ENCODE results near the gene SGCA. TPM values are rescaled to one million over a fixed set of nuclear protein-coding genes. Genes with fewer than 3 reads are reported as not detected.

SGCA gene
- total and polyA plus RNA-seq, 9 of the 15 experiments (the other 6 are each of a cell fraction or from before 2014, with no cell fraction given): not detected

DNA sequence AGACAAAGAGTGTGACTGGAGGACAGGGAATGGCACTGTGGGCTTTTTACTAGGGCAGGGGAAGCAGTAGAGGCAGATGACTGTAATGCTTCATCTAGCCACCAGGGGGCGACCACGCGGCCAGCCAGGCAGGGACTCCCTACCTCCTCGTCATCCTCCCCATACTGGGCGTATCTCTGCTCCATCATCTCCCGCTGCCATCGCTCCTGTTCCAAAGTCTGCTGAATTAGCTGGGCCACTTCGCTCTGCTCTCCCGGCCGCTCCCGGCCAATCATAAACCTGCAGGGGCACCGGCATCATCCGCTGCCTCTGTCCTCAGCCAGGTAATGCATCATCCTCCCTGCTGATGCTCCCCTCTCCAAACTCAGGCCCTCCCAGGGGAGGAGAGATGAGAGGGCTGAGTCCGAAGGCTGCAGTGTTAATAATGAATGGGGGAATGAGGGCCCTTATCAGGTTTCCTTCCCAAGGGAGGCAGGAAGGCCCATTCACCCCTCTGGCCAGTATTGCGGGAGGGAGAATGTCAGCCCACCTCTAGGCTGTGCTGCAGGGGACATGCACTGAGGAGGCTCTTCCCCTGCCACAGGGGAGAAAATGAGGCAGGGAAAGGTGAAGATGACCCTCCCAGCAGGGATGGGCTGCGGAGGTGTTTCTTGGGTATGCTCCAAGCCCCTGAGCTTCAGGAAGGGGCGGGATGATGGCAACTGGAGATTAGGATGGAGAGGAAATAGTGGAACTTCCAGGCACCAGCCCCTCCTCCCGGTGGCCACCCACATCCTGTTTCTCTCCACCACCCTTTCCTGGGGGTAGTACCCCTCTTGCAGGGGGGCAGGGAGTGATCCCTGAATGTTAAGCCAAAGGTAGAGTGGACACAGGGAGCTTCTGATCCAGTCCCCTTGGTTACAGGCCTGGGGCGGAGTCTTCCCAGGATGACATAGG, 25.6 kb upstream of the SGCA start (continued):
- TF ChIP-seq, protein P1, sequence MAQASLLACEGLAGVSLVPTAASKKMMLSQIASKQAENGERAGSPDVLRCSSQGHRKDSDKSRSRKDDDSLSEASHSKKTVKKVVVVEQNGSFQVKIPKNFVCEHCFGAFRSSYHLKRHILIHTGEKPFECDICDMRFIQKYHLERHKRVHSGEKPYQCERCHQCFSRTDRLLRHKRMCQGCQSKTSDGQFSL (CRISPR knock-in tag; IDR thresholded peaks at IDR 0.05): no peak
- TF ChIP-seq, protein P1 (tag; IDR thresholded peaks at IDR 0.05): 0 out of 4 replicates have a peak, but pooled peaks of 1 of the 2 experiments have one; percentile 35
- TF ChIP-seq ETV1 (tag; conservative IDR thresholded peaks at IDR 0.05; ENCODE audit: low read depth): peak; percentile 62; the same call in 1 of the 2 replicates
- no peak for TF ChIP-seq SUPT5H (IDR thresholded peaks at IDR 0.05)
- no peak for TF ChIP-seq MTF1 (CRISPR knock-in tag; IDR thresholded peaks at IDR 0.05; ENCODE audit: borderline replicate concordance)
- peak; percentile 43; the same call in 1 of the 2 replicates for TF ChIP-seq MYC (IDR thresholded peaks at IDR 0.05; ENCODE audit: low read depth, low read length)
- no peak for TF ChIP-seq MYC (CRISPR knock-in tag; IDR thresholded peaks at IDR 0.05; ENCODE audit: borderline replicate concordance, low read depth)
- TF ChIP-seq, protein P2, sequence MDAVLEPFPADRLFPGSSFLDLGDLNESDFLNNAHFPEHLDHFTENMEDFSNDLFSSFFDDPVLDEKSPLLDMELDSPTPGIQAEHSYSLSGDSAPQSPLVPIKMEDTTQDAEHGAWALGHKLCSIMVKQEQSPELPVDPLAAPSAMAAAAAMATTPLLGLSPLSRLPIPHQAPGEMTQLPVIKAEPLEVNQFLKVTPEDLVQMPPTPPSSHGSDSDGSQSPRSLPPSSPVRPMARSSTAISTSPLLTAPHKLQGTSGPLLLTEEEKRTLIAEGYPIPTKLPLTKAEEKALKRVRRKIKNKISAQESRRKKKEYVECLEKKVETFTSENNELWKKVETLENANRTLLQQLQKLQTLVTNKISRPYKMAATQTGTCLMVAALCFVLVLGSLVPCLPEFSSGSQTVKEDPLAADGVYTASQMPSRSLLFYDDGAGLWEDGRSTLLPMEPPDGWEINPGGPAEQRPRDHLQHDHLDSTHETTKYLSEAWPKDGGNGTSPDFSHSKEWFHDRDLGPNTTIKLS (IDR thresholded peaks at IDR 0.05; ENCODE audit: borderline replicate concordance, low read depth): 0 out of 2 replicates have a peak, but pooled peaks have one; percentile 20
- TF ChIP-seq ILF3 (IDR thresholded peaks at IDR 0.05; ENCODE audit: borderline replicate concordance): no peak
- TF ChIP-seq, protein P3, sequence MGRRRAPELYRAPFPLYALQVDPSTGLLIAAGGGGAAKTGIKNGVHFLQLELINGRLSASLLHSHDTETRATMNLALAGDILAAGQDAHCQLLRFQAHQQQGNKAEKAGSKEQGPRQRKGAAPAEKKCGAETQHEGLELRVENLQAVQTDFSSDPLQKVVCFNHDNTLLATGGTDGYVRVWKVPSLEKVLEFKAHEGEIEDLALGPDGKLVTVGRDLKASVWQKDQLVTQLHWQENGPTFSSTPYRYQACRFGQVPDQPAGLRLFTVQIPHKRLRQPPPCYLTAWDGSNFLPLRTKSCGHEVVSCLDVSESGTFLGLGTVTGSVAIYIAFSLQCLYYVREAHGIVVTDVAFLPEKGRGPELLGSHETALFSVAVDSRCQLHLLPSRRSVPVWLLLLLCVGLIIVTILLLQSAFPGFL (CRISPR knock-in tag; IDR thresholded peaks at IDR 0.05): no peak
- TF ChIP-seq HMGN3 (IDR thresholded peaks at IDR 0.05; ENCODE audit: borderline replicate concordance, extremely low read depth, insufficient read length, low read depth, low read length): no peak
- no peak for TF ChIP-seq PHB (CRISPR knock-in tag; IDR thresholded peaks at IDR 0.05)
- 0 out of 2 replicates have a peak, but pooled peaks have one; percentile 25 for TF ChIP-seq ZNF24 (IDR thresholded peaks at IDR 0.05)
- TF ChIP-seq COPS2 (conservative IDR thresholded peaks at IDR 0.05): no peak
- no peak for TF ChIP-seq SRSF7 (optimal IDR thresholded peaks at IDR 0.05; ENCODE audit: low read depth, low read length)
- TF ChIP-seq YY1 (IDR thresholded peaks at IDR 0.05; ENCODE audit: borderline replicate concordance in 1 of 3, control insufficient read depth in 1 of 3, extremely low read depth in 1 of 3, insufficient read depth in 3 of 3, insufficient read length in 1 of 3, insufficient replicate concordance in 2 of 3, low read depth in 1 of 3, low read length in 2 of 3): peak in 2 of 3 experiments; percentile 25 to 56
- peak; percentile 33; the same call in 1 of the 2 replicates for TF ChIP-seq HCFC1 (IDR thresholded peaks at IDR 0.05; ENCODE audit: low read depth, low read length)
- TF ChIP-seq DMBX1 (CRISPR knock-in tag; IDR thresholded peaks at IDR 0.05; ENCODE audit: borderline replicate concordance): no peak
- TF ChIP-seq, protein P4, sequence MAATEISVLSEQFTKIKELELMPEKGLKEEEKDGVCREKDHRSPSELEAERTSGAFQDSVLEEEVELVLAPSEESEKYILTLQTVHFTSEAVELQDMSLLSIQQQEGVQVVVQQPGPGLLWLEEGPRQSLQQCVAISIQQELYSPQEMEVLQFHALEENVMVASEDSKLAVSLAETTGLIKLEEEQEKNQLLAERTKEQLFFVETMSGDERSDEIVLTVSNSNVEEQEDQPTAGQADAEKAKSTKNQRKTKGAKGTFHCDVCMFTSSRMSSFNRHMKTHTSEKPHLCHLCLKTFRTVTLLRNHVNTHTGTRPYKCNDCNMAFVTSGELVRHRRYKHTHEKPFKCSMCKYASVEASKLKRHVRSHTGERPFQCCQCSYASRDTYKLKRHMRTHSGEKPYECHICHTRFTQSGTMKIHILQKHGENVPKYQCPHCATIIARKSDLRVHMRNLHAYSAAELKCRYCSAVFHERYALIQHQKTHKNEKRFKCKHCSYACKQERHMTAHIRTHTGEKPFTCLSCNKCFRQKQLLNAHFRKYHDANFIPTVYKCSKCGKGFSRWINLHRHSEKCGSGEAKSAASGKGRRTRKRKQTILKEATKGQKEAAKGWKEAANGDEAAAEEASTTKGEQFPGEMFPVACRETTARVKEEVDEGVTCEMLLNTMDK (IDR thresholded peaks at IDR 0.05; ENCODE audit: borderline replicate concordance, insufficient read depth, low read depth, low read length, poor library complexity, severe bottlenecking): peak; percentile 77
- TF ChIP-seq EP300 (IDR thresholded peaks at IDR 0.05; ENCODE audit: low read length): peak; percentile 27; the same call in 1 of the 2 replicates
- no peak for TF ChIP-seq RUNX1 (IDR thresholded peaks at IDR 0.05; ENCODE audit: low read depth)
